HCT116 (cell line): Measurements from ENCODE around the gene EVI5. TPM values are rescaled to one million over a fixed set of nuclear protein-coding genes. Genes with fewer than 3 reads are reported as not detected.

Experiments
- ATAC-seq: fragments of 200-7000 bp; cut with Tn5 transposase; 2 replicates; pipeline ENCODE4 v1.9.1; 2020; ENCODE audit warnings: mild to moderate bottlenecking, moderate library complexity
- BruUV-seq: library from RNA; stranded (reverse); fragments of 400-500 nt; replicated peaks from 2 replicates; lab custom pipeline; 2021; lab: Mats Ljungman, UMichigan
- CTCF ChIA-PET: fragments of 300-600 bp; sonication (Branson Sonifier 250); formaldehyde crosslinking; loops from one replicate; lab custom pipeline; 2021; ENCODE audit warnings: antibody characterized with exemption; lab: Charles Lee
- POLR2A ChIA-PET: fragments of 300-600, 350-600 bp; sonication (Branson Sonifier 250); formaldehyde crosslinking; loops from one replicate; lab custom pipeline; 2021; ENCODE audit warnings: antibody characterized with exemption; lab: Charles Lee
- RAD21 ChIA-PET, 2 experiments: fragments of 300-600 bp; sonication (Branson Sonifier 250); formaldehyde crosslinking; loops; one replicate each; lab custom pipeline; 2023; ENCODE audit warnings: low total read pairs in 2 of 2; ENCODE audit not compliant: uncharacterized antibody in 2 of 2, unreplicated experiment in 2 of 2, low non-redundant PET in 1 of 2; lab: Charles Lee
- DNase-seq: peaks from one replicate; pipeline ENCODE4 v3.0.0-alpha.2; 2010; ENCODE audit warnings: low read depth, low spot score
- H2AFZ ChIP-seq: fragments of 200-600 bp; shearing (Covaris generic), sonication (generic); 2 replicates; pipeline ENCODE4 v1.6.1; 2017; ENCODE audit warnings: low read depth, mixed run types, mixed read lengths, antibody characterized with exemption, low read length; ENCODE audit not compliant: poor library complexity, severe bottlenecking
- H3K27ac ChIP-seq: 2 replicates; pipeline ENCODE4 v1.5.1; 2012; ENCODE audit warnings: low read depth, low read length
- H3K27me3 ChIP-seq: fragments of 200-600 bp; sonication (generic); 2 replicates; pipeline ENCODE4 v1.6.1; 2016; ENCODE audit warnings: mixed run types, low read length, mixed read lengths; ENCODE audit not compliant: insufficient read depth
- H3K36me3 ChIP-seq, 2 experiments: fragments of 200-500 bp in 1 of 2; fragments of 200-600 bp in 1 of 2; sonication (Bioruptor generic) in 1 of 2; sonication (generic) in 1 of 2; 2 replicates each; pipeline versions ENCODE4 v1.5.1 to v1.6.1; 2014 to 2016; ENCODE audit warnings: low read length in 2 of 2, inconsistent platforms in 1 of 2, mixed read lengths in 1 of 2, mixed run types in 1 of 2; ENCODE audit not compliant: insufficient read depth in 2 of 2, control insufficient read depth in 1 of 2
- H3K4me1 ChIP-seq, 2 experiments: fragments of 200-600 bp in 1 of 2; sonication (generic) in 1 of 2; 2 replicates each; pipeline versions ENCODE4 v1.5.1 to v1.6.1; 2012 to 2017; ENCODE audit warnings: low read length in 2 of 2, inconsistent platforms in 1 of 2, mild to moderate bottlenecking in 1 of 2, mixed read lengths in 1 of 2, mixed run types in 1 of 2, moderate library complexity in 1 of 2; ENCODE audit not compliant: insufficient read depth in 2 of 2, control insufficient read depth in 1 of 2
- H3K4me2 ChIP-seq: fragments of 200-600 bp; sonication (generic); 2 replicates; pipeline ENCODE4 v1.6.1; 2017; ENCODE audit warnings: mixed run types, low read length, mixed read lengths
- H3K4me3 ChIP-seq, 2 experiments: fragments of 200-600 bp in 1 of 2; sonication (generic) in 1 of 2; replicated peaks in 1 of 2; 2 replicates each; pipeline ENCODE4 v1.5.1; 2011 to 2016; ENCODE audit warnings: low read length in 2 of 2, control low read depth in 1 of 2, low read depth in 1 of 2, mild to moderate bottlenecking in 1 of 2, mixed read lengths in 1 of 2, mixed run types in 1 of 2
- H3K79me2 ChIP-seq: fragments of 200-600 bp; sonication (generic); 2 replicates; pipeline ENCODE4 v1.6.1; 2017; ENCODE audit warnings: mild to moderate bottlenecking, mixed run types, low read length, moderate library complexity, mixed read lengths; ENCODE audit not compliant: insufficient read depth
- H3K9ac ChIP-seq: fragments of 200-600 bp; sonication (generic); 2 replicates; pipeline ENCODE4 v1.6.1; 2016; ENCODE audit warnings: low read length, mixed read lengths
- H3K9me2 ChIP-seq: fragments of 200-600 bp; sonication (generic), shearing (Covaris generic); 2 replicates; pipeline ENCODE4 v1.6.1; 2017; ENCODE audit warnings: mixed run types, mild to moderate bottlenecking, moderate library complexity; ENCODE audit not compliant: insufficient read depth
- H3K9me3 ChIP-seq, 2 experiments: fragments of 200-500 bp in 1 of 2; fragments of 200-600 bp in 1 of 2; sonication (Bioruptor generic) in 1 of 2; sonication (generic) in 1 of 2; 2 replicates each; pipeline ENCODE4 v1.6.1; 2014 to 2017; ENCODE audit warnings: low read length in 2 of 2, mixed read lengths in 2 of 2, inconsistent platforms in 1 of 2, low read depth in 1 of 2, mild to moderate bottlenecking in 1 of 2, mixed run types in 1 of 2, moderate library complexity in 1 of 2; ENCODE audit not compliant: control insufficient read depth in 1 of 2, insufficient read depth in 1 of 2
- H4K20me1 ChIP-seq: fragments of 200-600 bp; sonication (generic), shearing (Covaris generic); 2 replicates; pipeline ENCODE4 v1.6.1; 2017; ENCODE audit warnings: mixed run types, mild to moderate bottlenecking, moderate library complexity; ENCODE audit not compliant: insufficient read depth
- CBX3 ChIP-seq: IDR thresholded peaks from 2 replicates; pipeline ENCODE4 v1.6.1; 2012; ENCODE audit warnings: low read depth
- CTCF ChIP-seq, 3 experiments: fragments of 200-600 bp in 1 of 3; sonication (generic) in 1 of 3; IDR thresholded peaks in 2 of 3; conservative IDR thresholded peaks in 1 of 3; 2 replicates each; pipeline ENCODE4 v1.5.1; 2012 to 2017; ENCODE audit warnings: low read depth in 2 of 3, low read length in 2 of 3, antibody characterized with exemption in 1 of 3, borderline replicate concordance in 1 of 3, control low read depth in 1 of 3, mild to moderate bottlenecking in 1 of 3, mixed read lengths in 1 of 3, mixed run types in 1 of 3, moderate library complexity in 1 of 3; ENCODE audit not compliant: insufficient read depth in 1 of 3
- ELF1 ChIP-seq: IDR thresholded peaks from 2 replicates; pipeline ENCODE4 v1.6.1; 2012; ENCODE audit warnings: low read depth, borderline replicate concordance
- EZH2 ChIP-seq: fragments of 200-600 bp; sonication (generic); IDR thresholded peaks from 2 replicates; pipeline ENCODE4 v1.6.1; 2017; ENCODE audit warnings: antibody characterized with exemption, mixed run types
- MAX ChIP-seq: IDR thresholded peaks from 2 replicates; pipeline ENCODE4 v1.6.1; 2012
- POLR2A ChIP-seq: IDR thresholded peaks from 2 replicates; pipeline ENCODE4 v1.7.0; 2011; ENCODE audit warnings: borderline replicate concordance; ENCODE audit not compliant: insufficient read depth, insufficient read length; ENCODE audit errors: extremely low read depth
- TCF7L2 ChIP-seq: IDR thresholded peaks from 2 replicates; pipeline ENCODE4 v1.7.0; 2011; ENCODE audit warnings: borderline replicate concordance, inconsistent platforms; ENCODE audit not compliant: insufficient read depth, insufficient read length; ENCODE audit errors: extremely low read depth
- ZBTB33 ChIP-seq: IDR thresholded peaks from 2 replicates; pipeline ENCODE4 v1.6.1; 2011; ENCODE audit warnings: mild to moderate bottlenecking, low read length, moderate library complexity; ENCODE audit not compliant: insufficient replicate concordance; ENCODE audit errors: extremely low read depth
- intact Hi-C: fragments of 100-400 bp; cut with micrococcal nuclease; formaldehyde crosslinking; loops from 2 replicates; pipeline ENCODE4 v1.10.0; 2022
- total RNA-seq: library from RNA; stranded (reverse); gene quantifications from one replicate; pipeline ENCODE4 v1.2.1, GENCODE V29; 2021; ENCODE audit not compliant: unreplicated experiment

Gene EVI5
- total RNA-seq, 1 experiment from 2014 or later = 21.8 TPM

DNA sequence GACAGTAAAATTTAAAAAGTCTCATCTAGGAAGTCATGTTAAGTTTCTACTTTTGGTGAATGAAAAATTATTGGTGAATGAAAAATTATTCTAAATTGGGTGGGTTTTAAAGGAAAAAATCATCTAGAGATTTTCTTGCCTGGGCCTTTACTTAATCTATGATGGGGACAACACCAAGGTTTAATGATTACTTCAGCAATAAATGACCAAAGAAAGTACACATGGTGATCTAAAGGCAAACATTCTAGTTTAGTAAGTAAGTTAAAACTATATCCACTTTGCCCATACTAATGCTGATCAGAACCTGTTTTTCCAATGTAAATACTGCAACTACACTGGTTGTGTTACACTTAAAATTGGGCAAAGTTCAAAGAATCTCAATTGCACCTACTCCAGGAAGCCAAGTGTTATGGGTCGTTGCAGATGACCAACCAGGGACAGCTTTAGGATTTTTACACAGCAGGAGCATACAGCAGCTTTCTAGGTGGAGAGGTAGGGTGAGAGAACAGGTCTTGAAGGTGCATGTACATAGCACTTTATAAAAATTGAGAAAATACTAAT, 32.3 kb upstream of the EVI5 start:
- H3K4me2 ChIP-seq = no peak overlapping the region
- H3K9me2 ChIP-seq = 0 out of 2 replicates have a peak, but pooled peaks cover 2% of the 10 kb centered on the region
- H3K36me3 ChIP-seq = no peaks in the 10 kb centered on the region
- ChIA-PET POLR2A (interaction anchor here (1.4 kb wide), 1 partner anchor 15 kb away, joined by 9 read pairs; the partner anchor contains the start of gene RPL5), CTCF (interaction anchor here (1.3 to 3.8 kb wide), 4 partner anchors 13 to 510 kb away, joined by 3 to 38 read pairs (median 4); no protein-coding TSS in a partner anchor), RAD21 (no interaction called here)
- no peak overlapping the region for H3K27ac ChIP-seq
- H3K79me2 ChIP-seq = no peaks in the 10 kb centered on the region
- TF ChIP-seq CTCF (IDR thresholded peaks at IDR 0.05 in 2 of 3, conservative IDR thresholded peaks at IDR 0.05 in 1 of 3; ENCODE audit: borderline replicate concordance in 1 of 3, insufficient read depth in 1 of 3, low read depth in 2 of 3, low read length in 2 of 3) (no peak), CBX3 (no peak), ZBTB33 (no peak), ELF1 (no peak), TCF7L2 (no peak), POLR2A (no peak), MAX (no peak), EZH2 (no peak)
- H3K4me1 ChIP-seq = peaks cover 0 to 10% of the 10 kb centered on the region in 2 experiments; a peak in 1 of 4 replicates
- no peak overlapping the region for H2AFZ ChIP-seq
- no peak overlapping the region for H3K4me3 ChIP-seq
- no peak for DNase-seq
- BruUV-seq = no TSS peak
- no peak overlapping the region for H3K9ac ChIP-seq
- no peaks in the 10 kb centered on the region for H3K27me3 ChIP-seq
- H3K9me3 ChIP-seq = no peaks in the 10 kb centered on the region
- no peak for ATAC-seq
- intact Hi-C loops = loop anchor here (5.0 kb wide), 1 partner anchor 820 kb away; no protein-coding TSS in a partner anchor
- no peaks in the 10 kb centered on the region for H4K20me1 ChIP-seq
